Osteoblast (primary cell): ENCODE results near the gene RAB6C. TPM values are rescaled to one million over a fixed set of nuclear protein-coding genes. Genes with fewer than 3 reads are reported as not detected.
"Not testable (repeated sequence)": the region's sequence is repeated elsewhere in the genome, so short reads cannot be mapped to it uniquely, and the experiment has no call there.

Source experiments
- DNase-seq: peaks from one replicate; pipeline ENCODE4 v3.0.0; 2011; ENCODE audit warnings: low spot score, mixed read lengths; ENCODE audit not compliant: insufficient read length; ENCODE audit errors: missing footprints
- H2AFZ ChIP-seq: 2 replicates; pipeline ENCODE4 v1.6.0; 2011; ENCODE audit warnings: mild to moderate bottlenecking, low read length
- H3K27ac ChIP-seq: 2 replicates; pipeline ENCODE4 v1.5.1; 2011; ENCODE audit warnings: mild to moderate bottlenecking, low read depth, low read length, moderate library complexity
- H3K27me3 ChIP-seq: 2 replicates; pipeline ENCODE4 v1.6.0; 2012; ENCODE audit warnings: mild to moderate bottlenecking, control low read depth, inconsistent platforms, low read length, moderate library complexity; ENCODE audit not compliant: insufficient read depth
- H3K36me3 ChIP-seq: 2 replicates; pipeline ENCODE4 v1.5.1; 2011; ENCODE audit warnings: mild to moderate bottlenecking, low read length, control low read depth, moderate library complexity; ENCODE audit not compliant: insufficient read depth
- H3K4me1 ChIP-seq: 2 replicates; pipeline ENCODE4 v1.5.1; 2011; ENCODE audit warnings: mild to moderate bottlenecking, low read length, control low read depth, moderate library complexity; ENCODE audit not compliant: insufficient read depth
- H3K4me2 ChIP-seq: 2 replicates; pipeline ENCODE4 v1.6.0; 2011; ENCODE audit warnings: mild to moderate bottlenecking, low read length; ENCODE audit not compliant: insufficient read depth
- H3K4me3 ChIP-seq: fragments of 200-600 bp; sonication (generic); 3 replicates; pipeline ENCODE4 v1.5.1; 2012; ENCODE audit warnings: mild to moderate bottlenecking, low read length, inconsistent platforms; ENCODE audit not compliant: insufficient read depth
- H3K79me2 ChIP-seq: 2 replicates; pipeline ENCODE4 v1.6.0; 2012; ENCODE audit warnings: mild to moderate bottlenecking, low read length, control low read depth, inconsistent platforms; ENCODE audit not compliant: insufficient read depth
- H3K9me3 ChIP-seq: 2 replicates; pipeline ENCODE4 v1.5.1; 2011; ENCODE audit warnings: low read depth, low read length, control low read depth
- H4K20me1 ChIP-seq: 2 replicates; pipeline ENCODE4 v1.6.0; 2012; ENCODE audit warnings: mild to moderate bottlenecking, low read length, control low read depth; ENCODE audit not compliant: insufficient read depth
- total RNA-seq: library from RNA; depleted of rRNA; stranded (reverse); fragments of >200 nt; gene quantifications from 2 replicates; pipeline ENCODE4 v1.2.3, GENCODE V29; 2012
- TF ChIP-seq, protein P1 (sequence below): IDR thresholded peaks from 2 replicates; pipeline ENCODE4 v1.5.1; 2011; ENCODE audit warnings: mild to moderate bottlenecking, low read depth, low read length, moderate library complexity; ENCODE audit errors: extremely low read depth

RAB6C gene
- total RNA-seq, 1 donor = not detected

DNA sequence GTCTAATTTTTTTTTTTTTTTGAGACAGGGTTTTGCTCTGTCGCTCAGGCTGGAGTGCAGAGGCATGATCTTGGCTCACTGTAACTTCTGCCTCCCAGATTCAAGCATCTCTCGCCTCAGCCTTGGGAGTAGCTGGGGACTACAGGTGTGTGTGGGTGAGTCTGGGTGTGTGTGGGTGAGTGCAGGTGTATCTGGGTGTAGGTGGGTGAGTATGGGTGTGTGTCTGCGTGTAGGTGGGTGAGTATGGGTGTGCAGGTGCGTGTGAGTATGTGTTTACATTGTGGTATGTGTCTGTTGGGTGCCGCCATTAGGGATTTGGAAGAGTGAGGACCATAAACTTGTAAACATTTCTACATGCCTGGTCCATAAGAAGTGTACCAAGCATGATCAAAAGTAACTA, 1.5 kb upstream of the RAB6C start:
- no peaks in the 10 kb centered on the region for H3K4me1 ChIP-seq
- H3K4me3 ChIP-seq = no peak overlapping the region
- H3K27ac ChIP-seq = no peak overlapping the region
- H3K4me2 ChIP-seq = no peak overlapping the region
- no peaks in the 10 kb centered on the region for H3K9me3 ChIP-seq
- no peaks in the 10 kb centered on the region for H3K36me3 ChIP-seq
- DNase-seq = no peak
- no peak overlapping the region for H2AFZ ChIP-seq
- no peaks in the 10 kb centered on the region for H4K20me1 ChIP-seq
- TF ChIP-seq, protein P1, sequence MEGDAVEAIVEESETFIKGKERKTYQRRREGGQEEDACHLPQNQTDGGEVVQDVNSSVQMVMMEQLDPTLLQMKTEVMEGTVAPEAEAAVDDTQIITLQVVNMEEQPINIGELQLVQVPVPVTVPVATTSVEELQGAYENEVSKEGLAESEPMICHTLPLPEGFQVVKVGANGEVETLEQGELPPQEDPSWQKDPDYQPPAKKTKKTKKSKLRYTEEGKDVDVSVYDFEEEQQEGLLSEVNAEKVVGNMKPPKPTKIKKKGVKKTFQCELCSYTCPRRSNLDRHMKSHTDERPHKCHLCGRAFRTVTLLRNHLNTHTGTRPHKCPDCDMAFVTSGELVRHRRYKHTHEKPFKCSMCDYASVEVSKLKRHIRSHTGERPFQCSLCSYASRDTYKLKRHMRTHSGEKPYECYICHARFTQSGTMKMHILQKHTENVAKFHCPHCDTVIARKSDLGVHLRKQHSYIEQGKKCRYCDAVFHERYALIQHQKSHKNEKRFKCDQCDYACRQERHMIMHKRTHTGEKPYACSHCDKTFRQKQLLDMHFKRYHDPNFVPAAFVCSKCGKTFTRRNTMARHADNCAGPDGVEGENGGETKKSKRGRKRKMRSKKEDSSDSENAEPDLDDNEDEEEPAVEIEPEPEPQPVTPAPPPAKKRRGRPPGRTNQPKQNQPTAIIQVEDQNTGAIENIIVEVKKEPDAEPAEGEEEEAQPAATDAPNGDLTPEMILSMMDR = no peak
- no peaks in the 10 kb centered on the region for H3K79me2 ChIP-seq
- H3K27me3 ChIP-seq = no peaks in the 10 kb centered on the region

DNA sequence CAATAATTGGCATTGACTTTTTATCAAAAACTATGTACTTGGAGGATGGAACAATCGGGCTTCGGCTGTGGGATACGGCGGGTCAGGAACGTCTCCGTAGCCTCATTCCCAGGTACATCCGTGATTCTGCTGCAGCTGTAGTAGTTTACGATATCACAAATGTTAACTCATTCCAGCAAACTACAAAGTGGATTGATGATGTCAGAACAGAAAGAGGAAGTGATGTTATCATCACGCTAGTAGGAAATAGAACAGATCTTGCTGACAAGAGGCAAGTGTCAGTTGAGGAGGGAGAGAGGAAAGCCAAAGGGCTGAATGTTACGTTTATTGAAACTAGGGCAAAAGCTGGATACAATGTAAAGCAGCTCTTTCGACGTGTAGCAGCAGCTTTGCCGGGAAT, 780 bp downstream of the RAB6C start:
- H4K20me1 ChIP-seq, H3K9me3 ChIP-seq, H3K4me2 ChIP-seq, H3K79me2 ChIP-seq, DNase-seq, H3K27me3 ChIP-seq, H3K4me3 ChIP-seq, H3K27ac ChIP-seq, H3K4me1 ChIP-seq, H3K36me3 ChIP-seq, H2AFZ ChIP-seq: not testable (repeated sequence)

DNA sequence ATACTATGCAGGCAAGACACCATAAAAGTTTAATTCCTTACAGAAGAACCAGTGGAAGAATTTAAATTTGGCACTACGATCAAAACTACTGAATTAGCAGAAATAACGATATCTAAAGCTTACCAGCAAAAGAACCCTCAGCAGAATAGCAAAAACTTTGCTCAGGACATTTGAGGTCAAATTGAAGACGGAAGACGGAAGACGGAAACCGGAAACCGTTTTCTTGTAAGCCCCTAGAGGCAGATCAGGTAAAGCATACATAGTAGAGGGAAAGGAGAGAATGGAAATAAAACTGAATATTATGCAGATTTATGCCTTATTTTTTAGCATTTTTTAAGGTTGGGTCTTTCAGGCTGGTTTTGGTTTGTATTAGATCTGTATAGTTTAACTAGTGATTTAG, 2.2 kb downstream of the RAB6C start:
- H3K36me3 ChIP-seq, H3K27me3 ChIP-seq, H2AFZ ChIP-seq, H3K4me3 ChIP-seq, H3K4me2 ChIP-seq, H3K79me2 ChIP-seq, H3K9me3 ChIP-seq, H4K20me1 ChIP-seq, H3K4me1 ChIP-seq, H3K27ac ChIP-seq, DNase-seq: not testable (repeated sequence)

DNA sequence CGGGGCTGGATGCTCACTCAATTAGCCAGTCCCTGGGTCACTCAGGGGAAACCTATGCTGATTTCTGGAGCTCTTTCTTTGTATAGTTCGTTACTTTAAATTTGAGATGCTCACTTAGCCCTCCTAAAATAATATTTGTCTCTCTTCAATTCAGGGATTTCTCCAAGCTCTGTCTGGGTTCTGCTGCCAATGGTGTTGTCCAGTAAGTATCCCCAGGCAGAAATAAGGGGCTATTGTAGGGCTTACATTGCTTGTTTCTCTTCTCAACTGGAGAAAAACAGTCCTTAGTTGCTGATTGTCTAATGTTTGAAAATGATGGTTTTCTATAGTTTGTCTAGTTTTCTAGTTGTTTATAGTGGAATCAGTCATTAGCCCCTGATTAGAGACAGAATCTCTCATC, 5.0 kb downstream of the RAB6C start:
- Histone ChIP-seq H3K27me3 (no peaks in the 10 kb centered on the region), H2AFZ (no peak overlapping the region), H3K4me1 (no peaks in the 10 kb centered on the region), H3K4me3 (no peak overlapping the region), H3K4me2 (no peak overlapping the region), H3K27ac (no peak overlapping the region), H3K9me3 (no peaks in the 10 kb centered on the region), H3K79me2 (no peaks in the 10 kb centered on the region), H3K36me3 (no peaks in the 10 kb centered on the region), H4K20me1 (no peaks in the 10 kb centered on the region)
- TF ChIP-seq, protein P1 = no peak
- DNase-seq = no peak

DNA sequence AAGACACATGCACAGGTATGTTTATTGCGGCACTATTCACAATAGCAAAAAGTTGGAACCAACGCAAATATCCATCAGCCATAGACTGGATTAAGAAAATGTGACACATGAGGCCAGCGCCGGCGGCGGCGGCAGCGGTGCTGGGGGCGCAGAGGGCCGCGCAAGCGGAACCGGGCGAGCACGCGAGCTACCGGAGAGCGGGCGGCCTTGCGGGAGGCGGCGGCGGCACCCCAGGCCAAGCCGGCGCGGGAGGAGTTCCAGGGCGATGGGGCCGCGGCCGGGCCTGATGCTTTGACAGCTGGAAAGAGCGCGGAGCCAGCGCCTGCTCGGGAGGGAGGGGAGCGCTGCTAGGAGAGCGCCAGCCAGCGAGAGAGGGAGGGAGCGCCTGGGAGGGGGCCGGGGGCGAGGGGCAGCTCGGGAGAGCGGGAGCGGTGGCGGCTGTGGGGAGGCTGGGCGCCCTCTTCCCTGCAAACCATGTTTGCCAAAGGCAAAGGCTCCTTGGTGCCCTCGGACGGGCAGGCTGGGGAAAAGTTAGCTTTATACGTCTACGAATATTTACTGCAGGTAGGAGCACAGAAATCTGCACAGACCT, 13.0 kb downstream of the RAB6C start:
- DNase-seq, H3K79me2 ChIP-seq, H2AFZ ChIP-seq, H3K4me3 ChIP-seq, H3K9me3 ChIP-seq, H3K4me2 ChIP-seq, H3K4me1 ChIP-seq, H4K20me1 ChIP-seq, H3K36me3 ChIP-seq, H3K27ac ChIP-seq, H3K27me3 ChIP-seq: not testable (repeated sequence)

DNA sequence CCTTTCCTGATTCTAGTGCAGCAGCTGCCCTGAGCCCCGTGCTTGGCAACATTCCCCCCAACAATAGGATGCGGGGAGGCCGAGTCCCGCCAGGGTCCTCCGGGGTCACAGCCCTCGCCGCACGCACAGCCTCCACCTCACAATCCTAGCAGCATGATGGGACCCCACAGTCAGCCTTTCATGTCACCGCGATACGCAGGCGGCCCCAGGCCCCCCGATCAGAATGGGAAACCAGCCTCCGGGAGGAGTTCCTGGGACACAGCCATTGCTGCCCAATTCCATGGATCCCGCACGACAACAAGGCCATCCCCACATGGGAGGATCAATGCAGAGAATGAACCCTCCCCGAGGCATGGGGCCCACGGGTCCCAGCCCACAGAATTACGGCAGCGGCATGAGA, 13.7 kb downstream of the RAB6C start:
- not testable (repeated sequence) for H3K4me3 ChIP-seq, H3K27ac ChIP-seq, H3K79me2 ChIP-seq, H3K4me2 ChIP-seq, H4K20me1 ChIP-seq, H3K9me3 ChIP-seq, DNase-seq, H3K36me3 ChIP-seq, H3K27me3 ChIP-seq, H3K4me1 ChIP-seq, H2AFZ ChIP-seq

DNA sequence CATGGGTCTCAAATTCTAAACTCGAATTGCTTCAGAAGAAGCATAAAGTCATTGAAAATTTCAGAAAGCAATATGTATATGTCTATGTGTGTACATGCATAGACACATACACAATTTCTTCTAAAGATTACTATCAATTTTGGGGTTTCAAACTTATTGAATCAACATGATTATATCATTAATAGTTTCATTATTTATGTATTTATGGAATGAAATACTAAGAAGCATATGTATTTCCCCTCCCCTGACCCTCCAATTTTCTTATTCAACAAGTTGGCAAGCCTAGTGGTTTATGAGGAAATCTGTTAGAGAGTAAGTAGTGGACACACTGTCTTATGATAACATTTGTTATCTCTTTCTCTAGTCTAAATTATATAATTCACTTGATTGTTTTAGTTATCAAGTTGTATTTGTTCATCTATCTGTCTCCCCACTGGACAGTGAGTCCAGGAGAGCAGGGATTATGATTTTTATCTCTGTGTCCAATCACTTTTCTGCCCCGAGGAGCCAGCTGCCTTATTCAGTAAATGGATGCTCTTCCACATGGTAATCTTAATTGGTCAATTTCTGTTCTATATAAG, 17.3 kb downstream of the RAB6C start:
- not testable (repeated sequence) for H3K36me3 ChIP-seq, H3K4me1 ChIP-seq, H3K27me3 ChIP-seq, H2AFZ ChIP-seq, H3K9me3 ChIP-seq, H3K27ac ChIP-seq, H3K4me2 ChIP-seq, H3K79me2 ChIP-seq, DNase-seq, H4K20me1 ChIP-seq, H3K4me3 ChIP-seq

DNA sequence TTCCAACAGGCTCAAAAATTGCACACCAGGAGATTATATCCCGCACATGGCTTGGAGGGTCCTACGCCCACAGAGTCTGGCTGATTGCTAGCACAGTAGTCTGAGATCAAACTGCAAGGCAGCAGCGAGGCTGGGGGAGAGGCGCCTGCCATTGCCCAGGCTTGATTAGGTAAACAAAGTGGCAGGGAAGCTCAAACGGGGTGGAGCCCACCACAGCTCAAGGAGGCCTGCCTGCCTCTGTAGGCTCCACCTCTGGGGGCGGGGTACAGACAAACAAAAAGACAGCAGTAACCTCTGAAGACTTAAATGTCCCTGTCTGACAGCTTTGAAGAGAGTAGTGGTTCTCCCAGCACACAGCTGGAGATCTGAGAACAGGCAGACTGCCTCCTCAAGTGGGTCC, 19.3 kb downstream of the RAB6C start:
- H3K4me1 ChIP-seq, DNase-seq, H3K9me3 ChIP-seq: not testable (repeated sequence)

More for the DNA sequence above, 19.3 kb downstream of the RAB6C start:
- H2AFZ ChIP-seq, H3K36me3 ChIP-seq, H3K4me3 ChIP-seq, H3K27me3 ChIP-seq, H3K79me2 ChIP-seq, H3K4me2 ChIP-seq, H4K20me1 ChIP-seq, H3K27ac ChIP-seq: not testable (repeated sequence)
